Measurements from ENCODE around the gene MTX1.
"Not testable (repeated sequence)": the region's sequence is repeated elsewhere in the genome, so short reads cannot be mapped to it uniquely, and the experiment has no call there.

DNA sequence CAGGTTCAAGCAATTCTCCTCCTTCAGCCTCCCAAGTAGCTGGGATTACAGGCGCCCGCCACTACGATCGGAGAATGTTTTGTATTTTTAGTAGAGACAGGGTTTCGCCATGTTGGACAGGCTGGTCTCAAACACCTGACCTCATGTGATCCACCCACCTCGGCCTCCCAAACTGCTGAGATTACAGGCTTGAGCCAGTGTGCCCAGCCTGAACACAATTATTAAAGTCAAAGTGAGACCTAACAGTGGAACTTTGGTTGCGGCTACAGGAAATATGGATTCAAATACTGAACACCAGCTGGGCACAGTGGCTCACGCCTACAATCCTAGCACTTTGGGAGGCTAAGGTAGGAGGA is 16.9 kb downstream of the MTX1 start:
- TF ChIP-seq, protein P1, sequence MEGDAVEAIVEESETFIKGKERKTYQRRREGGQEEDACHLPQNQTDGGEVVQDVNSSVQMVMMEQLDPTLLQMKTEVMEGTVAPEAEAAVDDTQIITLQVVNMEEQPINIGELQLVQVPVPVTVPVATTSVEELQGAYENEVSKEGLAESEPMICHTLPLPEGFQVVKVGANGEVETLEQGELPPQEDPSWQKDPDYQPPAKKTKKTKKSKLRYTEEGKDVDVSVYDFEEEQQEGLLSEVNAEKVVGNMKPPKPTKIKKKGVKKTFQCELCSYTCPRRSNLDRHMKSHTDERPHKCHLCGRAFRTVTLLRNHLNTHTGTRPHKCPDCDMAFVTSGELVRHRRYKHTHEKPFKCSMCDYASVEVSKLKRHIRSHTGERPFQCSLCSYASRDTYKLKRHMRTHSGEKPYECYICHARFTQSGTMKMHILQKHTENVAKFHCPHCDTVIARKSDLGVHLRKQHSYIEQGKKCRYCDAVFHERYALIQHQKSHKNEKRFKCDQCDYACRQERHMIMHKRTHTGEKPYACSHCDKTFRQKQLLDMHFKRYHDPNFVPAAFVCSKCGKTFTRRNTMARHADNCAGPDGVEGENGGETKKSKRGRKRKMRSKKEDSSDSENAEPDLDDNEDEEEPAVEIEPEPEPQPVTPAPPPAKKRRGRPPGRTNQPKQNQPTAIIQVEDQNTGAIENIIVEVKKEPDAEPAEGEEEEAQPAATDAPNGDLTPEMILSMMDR (conservative IDR thresholded peaks at IDR 0.05) = not testable (repeated sequence)
- TF ChIP-seq ZFX (IDR thresholded peaks at IDR 0.05) = not testable (repeated sequence)

All from C4-2B (cell line).